A549 treated with AZD9567 at 1 μM for 4 hours (cell line): ENCODE measurements around the gene POGZ. TPM values are rescaled to one million over a fixed set of nuclear protein-coding genes. Genes with fewer than 3 reads are reported as not detected.

ENCODE experiments used
- total RNA-seq: library from RNA; stranded (reverse); fragments of 200-300 nt; extraction: Qiagen RNA extraction; gene quantifications from 5 replicates; pipeline ENCODE4 v1.2.3, GENCODE V29; 2022; ENCODE audit not compliant: insufficient read depth

Gene POGZ
- total RNA-seq = 18.4 to 20.5 TPM (median 19.8 TPM) in 5 replicates

GRCh38 chr1:151459331-151460046 is at the start of gene POGZ:
TSS of gene POGZ (minus strand) at chr1:151459494. CDS start at chr1:151442204, 17,290 bp downstream.

GRCh38 chr1:151399324-151400171 is 59.7 kb downstream of the POGZ start, which contains the start of gene PSMB4:
TSS of gene PSMB4 (plus strand) at chr1:151399573. CDS start at chr1:151399588, 15 bp downstream.

GRCh38 chr1:151372058-151372934 is 87.0 kb downstream of the POGZ start, which contains the start of gene SELENBP1:
TSS of gene SELENBP1 (minus strand) at chr1:151372705. CDS start at chr1:151372641, 64 bp downstream.

Other genes starting within 250 kb of the POGZ start
- gene PSMD4, start 204.8 kb downstream of the POGZ start, total RNA-seq = 184 to 202 TPM (median 199 TPM) in 5 replicates
- gene ZNF687, start 177.2 kb downstream of the POGZ start, total RNA-seq = 13.5 to 17.1 TPM (median 14.8 TPM) in 5 replicates
- gene PI4KB, start 132.1 kb downstream of the POGZ start, total RNA-seq = 20.5 to 25.9 TPM (median 24.3 TPM) in 5 replicates
- gene RFX5, start 112.2 kb downstream of the POGZ start, total RNA-seq = 18.9 to 22.7 TPM (median 20.7 TPM) in 5 replicates
- 6.0 to 7.1 TPM (median 6.9 TPM) in 5 replicates for gene SELENBP1, start 86.8 kb downstream of the POGZ start, total RNA-seq
- 354 to 439 TPM (median 422 TPM) in 5 replicates for gene PSMB4, start 59.9 kb downstream of the POGZ start, total RNA-seq
- gene CGN, start 51.9 kb upstream of the POGZ start, total RNA-seq = 1.7 to 1.9 TPM (median 1.8 TPM) in 5 replicates
- 9.8 to 11.7 TPM (median 10.3 TPM) in 5 replicates for gene TUFT1, start 80.8 kb upstream of the POGZ start, total RNA-seq
- gene SNX27, start 152.6 kb upstream of the POGZ start, total RNA-seq = 6.0 to 13.6 TPM (median 6.4 TPM) in 5 replicates